Activated T-helper 17 cell treated with anti-CD3 and anti-CD28 coated beads, Interleukin-2, amount 50 U/mL, for 72 hours (primary cell): ENCODE data around the gene MUC5B. TPM values are rescaled to one million over a fixed set of nuclear protein-coding genes. Genes with fewer than 3 reads are reported as not detected.
"Not testable (repeated sequence)": the region's sequence is repeated elsewhere in the genome, so short reads cannot be mapped to it uniquely, and the experiment has no call there.

Source experiments
- ATAC-seq: fragments of 150-1000 bp; cut with Tn5 transposase; replicated peaks from 2 replicates; pipeline ENCODE4 v1.10.0; 2021; ENCODE audit warnings: mild to moderate bottlenecking, moderate library complexity
- H3K27ac Mint-ChIP-seq: one replicate; pipeline ENCODE4 v1.8.0; 2022; ENCODE audit warnings: mixed read lengths
- H3K27me3 Mint-ChIP-seq: one replicate; pipeline ENCODE4 v1.8.0; 2022; ENCODE audit warnings: mixed read lengths
- H3K36me3 Mint-ChIP-seq: one replicate; pipeline ENCODE4 v1.8.0; 2022; ENCODE audit warnings: low read depth, mild to moderate bottlenecking, mixed read lengths
- H3K4me1 Mint-ChIP-seq: one replicate; pipeline ENCODE4 v1.8.0; 2022; ENCODE audit warnings: mixed read lengths
- H3K4me3 Mint-ChIP-seq: one replicate; pipeline ENCODE4 v1.8.0; 2022; ENCODE audit warnings: mild to moderate bottlenecking, mixed read lengths
- H3K9me3 Mint-ChIP-seq: one replicate; pipeline ENCODE4 v1.8.0; 2022; ENCODE audit warnings: mixed read lengths
- total RNA-seq, 2 donors: library from RNA; stranded (reverse); gene quantifications; one replicate each; pipeline ENCODE4 v1.2.3, GENCODE V29; 2022

MUC5B gene
- total RNA-seq, 2 donors from 2014 or later = not detected

DNA sequence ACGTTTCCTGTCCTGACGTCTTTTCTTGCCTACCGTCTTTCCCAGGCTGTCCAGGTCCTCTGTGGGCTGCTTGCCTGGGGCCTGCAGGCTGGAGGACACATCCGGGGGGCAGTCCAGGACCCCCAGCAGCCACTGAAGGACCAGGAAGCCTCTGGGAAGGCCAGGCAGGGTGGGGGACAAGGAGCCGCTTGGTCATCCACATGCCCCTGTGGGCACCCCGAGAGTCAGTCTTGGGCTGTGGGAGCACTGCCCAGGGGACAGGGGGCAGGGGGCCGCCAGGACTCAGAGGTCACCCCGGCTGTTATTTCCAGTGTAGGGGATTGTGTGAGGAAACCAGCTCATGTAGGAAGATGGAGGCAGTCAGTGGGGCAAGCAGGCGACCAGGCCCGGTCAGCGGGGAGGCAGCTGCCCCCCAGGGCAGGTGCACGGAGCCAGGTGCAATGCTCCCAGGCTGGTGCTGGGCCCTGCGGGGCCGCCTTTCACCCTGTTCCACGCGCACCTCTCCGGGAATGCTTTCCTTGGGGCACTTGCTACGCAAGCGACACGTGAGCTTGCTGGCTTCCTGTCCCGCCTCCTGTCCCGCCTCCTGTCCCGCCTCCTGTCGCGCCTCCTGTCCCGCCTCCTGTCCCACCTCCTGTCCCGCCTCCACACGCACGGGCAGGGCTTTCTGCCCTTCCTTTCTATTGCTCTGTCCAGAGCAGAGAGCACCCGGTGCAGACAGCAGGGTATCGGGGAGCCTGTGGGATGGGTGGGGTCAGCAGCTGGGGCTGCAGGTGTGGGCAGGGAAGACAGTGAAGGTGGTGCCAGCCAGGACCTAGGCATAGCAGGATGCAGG lies 39.5 kb downstream of the MUC5B start:
- Mint-ChIP-seq H3K9me3 (peaks cover 4% of the 10 kb centered on the region), H3K27me3 (no peaks in the 10 kb centered on the region), H3K4me3 (peak overlapping the region; percentile 79), H3K36me3 (no peaks in the 10 kb centered on the region), H3K27ac (peak overlapping the region; percentile 91), H3K4me1 (peaks cover 12% of the 10 kb centered on the region)
- peak; percentile 90 for ATAC-seq

DNA sequence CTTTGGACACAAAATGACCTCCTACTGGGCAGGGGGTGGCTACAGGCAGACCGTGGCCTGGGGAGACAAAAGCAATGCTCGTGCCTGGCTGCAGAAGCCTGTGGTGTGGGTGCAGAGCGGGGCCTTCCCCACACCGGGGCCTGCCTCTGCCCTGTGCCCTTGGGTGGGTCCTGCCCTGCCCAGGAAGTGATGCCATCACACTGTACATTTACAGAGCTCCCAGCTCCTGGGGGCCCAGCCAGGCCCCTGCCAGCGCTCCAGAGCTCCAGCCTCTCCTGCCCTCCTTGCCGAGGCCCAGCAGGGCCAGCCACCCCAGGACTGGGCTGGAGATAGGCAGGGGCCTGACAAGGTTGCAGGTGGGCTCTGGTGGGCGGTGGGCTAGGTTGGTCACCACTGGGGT lies 40.1 kb downstream of the MUC5B start:
- peak; percentile 36 for ATAC-seq
- Mint-ChIP-seq H3K4me1 (peaks cover 12% of the 10 kb centered on the region), H3K27me3 (no peaks in the 10 kb centered on the region), H3K4me3 (peak overlapping the region; percentile 79), H3K9me3 (peaks cover 4% of the 10 kb centered on the region), H3K36me3 (no peaks in the 10 kb centered on the region), H3K27ac (peak overlapping the region; percentile 91)

DNA sequence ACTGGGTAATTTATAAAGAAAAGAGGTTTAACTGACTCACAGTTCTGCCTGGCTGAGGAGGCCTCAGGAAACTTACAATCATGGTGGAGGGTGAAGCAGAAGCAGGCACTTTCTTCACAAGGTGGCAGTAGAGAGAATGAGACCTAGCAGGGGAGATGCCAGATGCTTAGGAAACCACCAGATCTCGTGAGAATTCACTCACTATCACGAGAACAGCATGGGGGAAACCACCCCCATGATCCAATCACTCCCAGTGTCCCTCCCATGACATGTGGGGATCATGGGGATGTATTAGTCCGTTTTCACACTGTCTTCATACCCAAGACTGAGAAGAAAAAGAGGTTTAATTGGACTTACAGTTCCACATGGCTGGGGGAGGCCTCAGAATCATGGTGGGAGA lies 41.6 kb downstream of the MUC5B start:
- peak overlapping the region; percentile 35 for H3K4me3 Mint-ChIP-seq
- H3K4me1 Mint-ChIP-seq = peaks cover 12% of the 10 kb centered on the region
- not testable (repeated sequence) for H3K27me3 Mint-ChIP-seq, H3K9me3 Mint-ChIP-seq, H3K36me3 Mint-ChIP-seq
- ATAC-seq = peak; percentile 70
- H3K27ac Mint-ChIP-seq = peak overlapping the region; percentile 88

DNA sequence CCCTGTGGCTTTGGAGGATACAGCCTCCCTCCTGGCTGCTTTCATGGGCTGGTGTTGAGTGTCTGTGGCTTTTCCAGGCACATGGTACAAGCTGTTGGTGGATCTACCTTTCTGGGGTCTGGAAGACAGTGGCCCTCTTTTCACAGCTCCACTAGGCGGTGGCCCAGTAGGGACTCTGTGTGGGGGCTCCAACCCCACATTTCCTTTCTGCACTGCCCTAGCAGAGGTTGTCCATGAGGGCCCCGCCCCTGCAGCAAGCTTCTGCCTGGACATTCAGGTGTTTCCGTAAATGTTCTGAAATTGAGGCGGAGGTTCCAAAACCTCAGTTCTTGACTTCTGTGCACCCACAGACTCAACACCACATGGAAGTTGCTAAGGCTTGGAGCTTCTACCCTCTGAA lies 42.6 kb downstream of the MUC5B start:
- H3K4me3 Mint-ChIP-seq, H3K9me3 Mint-ChIP-seq, H3K36me3 Mint-ChIP-seq, H3K27ac Mint-ChIP-seq, H3K27me3 Mint-ChIP-seq, ATAC-seq: not testable (repeated sequence)
- H3K4me1 Mint-ChIP-seq = peaks cover 12% of the 10 kb centered on the region

DNA sequence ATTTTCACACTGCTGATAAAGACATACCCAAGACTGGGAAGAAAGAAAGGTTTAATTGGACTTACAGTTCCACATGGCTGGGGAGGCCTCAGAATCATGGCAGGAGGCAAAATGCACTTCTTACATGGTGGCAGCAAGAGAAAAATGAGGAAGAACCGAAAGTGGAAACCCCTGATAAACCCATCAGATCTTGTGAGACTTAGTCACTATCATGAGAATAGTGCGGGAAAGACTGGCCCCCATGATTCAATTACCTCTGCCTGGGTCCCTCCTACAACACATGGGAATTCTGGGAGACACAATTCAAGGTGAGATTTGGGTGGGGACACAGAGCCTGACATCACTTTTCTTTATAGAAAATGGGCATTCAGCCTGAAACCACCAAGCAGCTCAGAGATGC lies 44.1 kb downstream of the MUC5B start:
- not testable (repeated sequence) for H3K4me3 Mint-ChIP-seq, H3K27ac Mint-ChIP-seq, H3K27me3 Mint-ChIP-seq, H3K36me3 Mint-ChIP-seq, H3K9me3 Mint-ChIP-seq, ATAC-seq
- H3K4me1 Mint-ChIP-seq = peaks cover 12% of the 10 kb centered on the region

GRCh38 chr11:1267441-1268100 lies 44.7 kb downstream of the MUC5B start:
- H3K4me3 Mint-ChIP-seq = no peak overlapping the region
- H3K4me1 Mint-ChIP-seq = peaks cover 10% of the 10 kb centered on the region
- H3K9me3 Mint-ChIP-seq = peaks cover 4% of the 10 kb centered on the region
- H3K36me3 Mint-ChIP-seq = no peaks in the 10 kb centered on the region
- no peak for ATAC-seq
- H3K27me3 Mint-ChIP-seq = no peaks in the 10 kb centered on the region
- no peak overlapping the region for H3K27ac Mint-ChIP-seq

DNA sequence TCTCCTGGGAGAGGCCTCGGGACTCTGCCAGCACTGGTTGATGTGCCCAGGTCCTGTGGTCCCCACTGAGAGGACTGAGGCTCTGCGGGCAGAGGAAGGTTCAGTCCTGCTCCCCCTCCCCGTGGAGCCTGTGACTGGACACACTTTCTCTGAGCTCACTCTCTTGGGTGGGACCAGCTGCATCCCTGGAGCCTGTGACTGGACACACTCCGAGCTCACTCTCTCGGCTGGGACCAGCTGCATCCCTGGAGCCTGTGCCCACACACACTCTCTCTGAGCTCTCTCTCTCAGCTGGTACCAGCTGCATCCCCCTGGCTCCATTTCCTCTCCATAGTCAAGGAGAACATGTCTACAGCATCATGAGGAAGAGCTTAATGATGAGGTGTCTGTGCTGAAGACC lies 47.1 kb downstream of the MUC5B start:
- no peak for ATAC-seq
- H3K4me1 Mint-ChIP-seq = no peaks in the 10 kb centered on the region
- H3K27ac Mint-ChIP-seq = no peak overlapping the region
- H3K4me3 Mint-ChIP-seq = no peak overlapping the region
- H3K36me3 Mint-ChIP-seq = no peaks in the 10 kb centered on the region
- H3K27me3 Mint-ChIP-seq = no peaks in the 10 kb centered on the region
- H3K9me3 Mint-ChIP-seq = no peaks in the 10 kb centered on the region

DNA sequence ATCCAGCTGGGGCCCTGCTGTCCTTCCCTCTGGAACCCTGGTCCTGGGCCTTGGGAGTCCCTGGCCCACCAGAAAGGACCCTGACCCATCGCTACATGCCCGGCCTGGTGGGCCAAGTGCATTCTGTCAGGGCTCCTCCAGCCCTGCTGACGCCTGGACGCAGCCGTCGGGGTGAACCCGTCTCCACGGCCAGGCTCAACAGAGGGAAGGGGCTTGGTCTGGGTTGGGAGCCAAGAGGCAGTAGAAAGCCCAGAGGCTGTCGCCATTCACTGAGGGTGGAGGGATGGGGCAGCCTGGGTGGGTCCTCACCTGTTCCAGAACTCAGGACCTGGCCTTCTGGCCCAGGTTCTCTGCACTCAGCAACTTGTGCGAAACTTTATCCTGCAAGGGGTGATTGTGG lies 47.6 kb downstream of the MUC5B start:
- Mint-ChIP-seq H3K9me3 (no peaks in the 10 kb centered on the region), H3K4me1 (no peaks in the 10 kb centered on the region), H3K4me3 (no peak overlapping the region), H3K36me3 (peaks cover 3% of the 10 kb centered on the region), H3K27ac (no peak overlapping the region), H3K27me3 (no peaks in the 10 kb centered on the region)
- ATAC-seq = no peak

GRCh38 chr11:1271002-1271401 lies 48.1 kb downstream of the MUC5B start:
- no peak overlapping the region for H3K27ac Mint-ChIP-seq
- no peak for ATAC-seq
- no peak overlapping the region for H3K4me3 Mint-ChIP-seq
- H3K27me3 Mint-ChIP-seq = no peaks in the 10 kb centered on the region
- peaks cover 9% of the 10 kb centered on the region for H3K36me3 Mint-ChIP-seq
- no peaks in the 10 kb centered on the region for H3K4me1 Mint-ChIP-seq
- H3K9me3 Mint-ChIP-seq = no peaks in the 10 kb centered on the region

DNA sequence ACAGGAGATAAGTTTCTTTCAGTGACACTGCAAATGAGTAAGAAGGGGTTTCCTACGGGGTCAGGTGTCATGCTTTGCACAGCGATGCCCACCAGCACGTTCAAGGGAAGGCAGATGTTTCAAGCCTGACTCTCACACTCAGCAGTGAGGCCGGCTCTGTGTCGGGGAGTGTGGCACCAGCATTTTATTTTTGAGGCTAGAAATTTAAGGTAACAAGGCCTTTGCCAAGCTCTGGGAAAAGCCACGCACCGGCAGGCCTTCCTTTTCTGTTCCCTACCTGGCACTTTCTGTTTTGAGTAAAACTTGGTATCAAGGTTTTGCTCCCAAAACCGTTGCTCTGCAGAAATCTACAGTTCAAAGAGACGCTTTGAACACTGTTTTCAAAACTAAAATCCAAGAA lies 48.5 kb downstream of the MUC5B start:
- Mint-ChIP-seq H3K9me3 (no peaks in the 10 kb centered on the region), H3K4me1 (no peaks in the 10 kb centered on the region), H3K4me3 (no peak overlapping the region), H3K27ac (no peak overlapping the region), H3K36me3 (peaks cover 13% of the 10 kb centered on the region), H3K27me3 (no peaks in the 10 kb centered on the region)
- ATAC-seq = no peak

- H3K27ac Mint-ChIP-seq = no peak overlapping the region
- no peaks in the 10 kb centered on the region for H3K4me1 Mint-ChIP-seq
- no peak overlapping the region for H3K4me3 Mint-ChIP-seq
- no peaks in the 10 kb centered on the region for H3K27me3 Mint-ChIP-seq
- no peaks in the 10 kb centered on the region for H3K9me3 Mint-ChIP-seq
- peaks cover 17% of the 10 kb centered on the region for H3K36me3 Mint-ChIP-seq
- no peak for ATAC-seq
Measured at GRCh38 chr11:1271927-1272326, 49.1 kb downstream of the MUC5B start.

DNA sequence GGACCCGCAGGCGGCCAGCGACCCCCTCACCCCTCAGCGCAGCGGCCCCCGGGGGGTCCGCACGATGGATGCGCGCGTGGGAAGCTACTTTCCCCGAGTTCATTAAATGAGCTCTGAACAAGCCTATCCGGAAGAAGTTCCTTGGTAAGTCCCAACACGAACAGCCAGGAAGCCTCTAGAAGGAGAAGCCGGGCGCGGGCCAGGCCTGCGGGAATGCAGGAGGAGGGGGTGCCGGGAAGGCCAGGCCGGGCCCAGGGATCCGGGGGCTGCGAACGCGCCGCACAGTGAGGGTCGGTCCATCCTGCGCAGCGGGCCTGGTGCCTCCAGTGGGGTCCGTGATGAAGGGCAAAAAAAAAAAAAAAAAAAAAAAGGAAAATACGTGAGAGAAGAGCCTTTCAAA lies 49.7 kb downstream of the MUC5B start:
- no peak overlapping the region for H3K27ac Mint-ChIP-seq
- no peaks in the 10 kb centered on the region for H3K27me3 Mint-ChIP-seq
- no peaks in the 10 kb centered on the region for H3K9me3 Mint-ChIP-seq
- H3K4me1 Mint-ChIP-seq = no peaks in the 10 kb centered on the region
- no peak overlapping the region for H3K4me3 Mint-ChIP-seq
- no peak for ATAC-seq
- H3K36me3 Mint-ChIP-seq = peaks cover 22% of the 10 kb centered on the region

- Mint-ChIP-seq H3K27ac (no peak overlapping the region), H3K4me1 (no peaks in the 10 kb centered on the region), H3K4me3 (no peak overlapping the region), H3K36me3 (peaks cover 24% of the 10 kb centered on the region), H3K27me3 (no peaks in the 10 kb centered on the region), H3K9me3 (no peaks in the 10 kb centered on the region)
- no peak for ATAC-seq
Measured at GRCh38 chr11:1274501-1274900, 51.6 kb downstream of the MUC5B start.

- Mint-ChIP-seq H3K4me3 (no peak overlapping the region), H3K27me3 (no peaks in the 10 kb centered on the region)
- no peak for ATAC-seq
Measured at GRCh38 chr11:1275021-1275420, 52.2 kb downstream of the MUC5B start.

DNA sequence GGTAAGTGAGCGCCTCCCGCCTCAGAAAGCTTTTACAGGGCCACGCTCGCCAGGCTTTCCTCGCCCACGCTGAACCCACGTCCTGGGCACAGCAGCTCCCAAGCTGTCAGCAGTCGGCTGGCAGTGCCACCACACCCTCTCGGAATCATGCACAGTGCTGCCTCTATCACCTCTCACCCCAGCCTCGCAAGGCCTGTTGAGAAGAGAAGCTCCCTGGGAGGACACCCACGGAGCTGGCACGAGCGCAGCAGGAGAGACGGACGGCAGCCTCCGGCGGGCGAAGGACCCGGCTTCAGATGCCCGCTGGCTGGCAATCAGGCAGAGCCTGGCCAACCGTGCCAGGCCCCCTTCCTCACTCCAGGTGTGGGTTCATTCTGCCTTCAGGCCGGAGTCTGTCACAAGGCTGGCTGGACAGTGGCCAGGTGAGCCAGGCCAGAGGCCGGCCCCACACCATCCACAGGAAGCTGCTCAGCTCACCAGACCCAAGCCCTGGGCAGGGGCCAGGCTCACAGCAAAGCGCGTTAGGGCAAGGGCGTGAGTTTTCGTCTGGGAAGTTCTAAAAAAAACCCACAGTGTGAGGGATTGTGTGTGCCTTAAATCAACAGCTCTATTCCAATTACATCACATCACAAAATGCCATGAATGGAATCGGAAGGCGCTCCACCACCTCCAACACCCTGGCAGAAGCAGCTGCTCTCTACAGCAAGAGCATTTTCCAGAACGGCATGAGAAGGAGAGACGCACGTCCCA lies 53.4 kb downstream of the MUC5B start:
- Mint-ChIP-seq H3K27ac (no peak overlapping the region), H3K4me1 (no peaks in the 10 kb centered on the region), H3K4me3 (no peak overlapping the region), H3K9me3 (no peaks in the 10 kb centered on the region), H3K36me3 (peaks cover 37% of the 10 kb centered on the region), H3K27me3 (no peaks in the 10 kb centered on the region)
- no peak for ATAC-seq

More at GRCh38 chr11:1275021-1275420, 52.2 kb downstream of the MUC5B start:
- Mint-ChIP-seq H3K36me3 (peaks cover 25% of the 10 kb centered on the region), H3K27ac (no peak overlapping the region), H3K4me1 (no peaks in the 10 kb centered on the region), H3K9me3 (no peaks in the 10 kb centered on the region)
